Measurements from ENCODE around the gene MYRFL.

DNA sequence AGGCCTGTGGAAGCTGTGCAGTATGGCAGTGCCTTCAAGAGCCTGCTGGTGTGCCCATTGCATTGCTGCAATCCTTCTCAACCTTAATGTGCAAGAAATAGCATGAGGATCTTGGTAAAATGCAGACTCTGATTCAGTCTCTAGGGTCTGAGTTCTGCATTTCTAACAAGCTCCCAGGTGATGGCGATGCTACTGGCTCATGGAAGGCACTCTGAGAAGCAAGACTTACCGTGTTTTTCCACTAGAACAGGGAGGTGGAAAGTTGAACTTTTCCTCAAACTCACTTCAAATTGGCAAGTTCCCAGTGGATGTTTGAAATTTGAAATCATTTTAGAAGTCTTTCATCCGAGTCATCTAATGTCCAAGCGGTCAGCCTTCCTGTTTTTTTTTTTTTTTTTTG, 55.5 kb downstream of the MYRFL start:
- TF ChIP-seq, protein P1, sequence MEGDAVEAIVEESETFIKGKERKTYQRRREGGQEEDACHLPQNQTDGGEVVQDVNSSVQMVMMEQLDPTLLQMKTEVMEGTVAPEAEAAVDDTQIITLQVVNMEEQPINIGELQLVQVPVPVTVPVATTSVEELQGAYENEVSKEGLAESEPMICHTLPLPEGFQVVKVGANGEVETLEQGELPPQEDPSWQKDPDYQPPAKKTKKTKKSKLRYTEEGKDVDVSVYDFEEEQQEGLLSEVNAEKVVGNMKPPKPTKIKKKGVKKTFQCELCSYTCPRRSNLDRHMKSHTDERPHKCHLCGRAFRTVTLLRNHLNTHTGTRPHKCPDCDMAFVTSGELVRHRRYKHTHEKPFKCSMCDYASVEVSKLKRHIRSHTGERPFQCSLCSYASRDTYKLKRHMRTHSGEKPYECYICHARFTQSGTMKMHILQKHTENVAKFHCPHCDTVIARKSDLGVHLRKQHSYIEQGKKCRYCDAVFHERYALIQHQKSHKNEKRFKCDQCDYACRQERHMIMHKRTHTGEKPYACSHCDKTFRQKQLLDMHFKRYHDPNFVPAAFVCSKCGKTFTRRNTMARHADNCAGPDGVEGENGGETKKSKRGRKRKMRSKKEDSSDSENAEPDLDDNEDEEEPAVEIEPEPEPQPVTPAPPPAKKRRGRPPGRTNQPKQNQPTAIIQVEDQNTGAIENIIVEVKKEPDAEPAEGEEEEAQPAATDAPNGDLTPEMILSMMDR (IDR thresholded peaks at IDR 0.05): no peak
- no peak for TF ChIP-seq POLR2A (IDR thresholded peaks at IDR 0.05)
